GF-D8 (cell line): Measurements from ENCODE around the gene PGC.

Source experiments
- DNase-seq: peaks from one replicate; lab custom pipeline; 2025; lab: John Stamatoyannopoulos, UW

Gene PGC

GRCh38 chr6:41697861-41698781 lies 49.1 kb downstream of the PGC start:
- DNase-seq: no peak

- DNase-seq: no peak
These were observed 50.4 kb downstream of the PGC start for GRCh38 chr6:41696788-41697187.

- no peak for DNase-seq
These were observed 51.4 kb downstream of the PGC start for GRCh38 chr6:41695825-41696224.

- no peak for DNase-seq
These were observed 52.2 kb downstream of the PGC start for GRCh38 chr6:41694815-41695526.

GRCh38 chr6:41693281-41694240 lies 53.6 kb downstream of the PGC start:
- no peak for DNase-seq

GRCh38 chr6:41692730-41693129 lies 54.5 kb downstream of the PGC start:
- DNase-seq: no peak

GRCh38 chr6:41692080-41692675 lies 55.0 kb downstream of the PGC start:
- no peak for DNase-seq

GRCh38 chr6:41691426-41692079 lies 55.6 kb downstream of the PGC start:
- DNase-seq: no peak

- DNase-seq: no peak
These were observed 56.5 kb downstream of the PGC start for GRCh38 chr6:41690541-41691330.

- no peak for DNase-seq
These were observed 57.8 kb downstream of the PGC start for GRCh38 chr6:41689171-41690008.

GRCh38 chr6:41688256-41688965 lies 58.8 kb downstream of the PGC start:
- no peak for DNase-seq

- DNase-seq: no peak
These were observed 59.6 kb downstream of the PGC start for GRCh38 chr6:41687501-41688175.
